ENCODE results near the gene COA3.

Gene COA3

GRCh38 chr17:42803074-42803883 is 4.8 kb upstream of the COA3 start:
- TF ChIP-seq, protein P1, sequence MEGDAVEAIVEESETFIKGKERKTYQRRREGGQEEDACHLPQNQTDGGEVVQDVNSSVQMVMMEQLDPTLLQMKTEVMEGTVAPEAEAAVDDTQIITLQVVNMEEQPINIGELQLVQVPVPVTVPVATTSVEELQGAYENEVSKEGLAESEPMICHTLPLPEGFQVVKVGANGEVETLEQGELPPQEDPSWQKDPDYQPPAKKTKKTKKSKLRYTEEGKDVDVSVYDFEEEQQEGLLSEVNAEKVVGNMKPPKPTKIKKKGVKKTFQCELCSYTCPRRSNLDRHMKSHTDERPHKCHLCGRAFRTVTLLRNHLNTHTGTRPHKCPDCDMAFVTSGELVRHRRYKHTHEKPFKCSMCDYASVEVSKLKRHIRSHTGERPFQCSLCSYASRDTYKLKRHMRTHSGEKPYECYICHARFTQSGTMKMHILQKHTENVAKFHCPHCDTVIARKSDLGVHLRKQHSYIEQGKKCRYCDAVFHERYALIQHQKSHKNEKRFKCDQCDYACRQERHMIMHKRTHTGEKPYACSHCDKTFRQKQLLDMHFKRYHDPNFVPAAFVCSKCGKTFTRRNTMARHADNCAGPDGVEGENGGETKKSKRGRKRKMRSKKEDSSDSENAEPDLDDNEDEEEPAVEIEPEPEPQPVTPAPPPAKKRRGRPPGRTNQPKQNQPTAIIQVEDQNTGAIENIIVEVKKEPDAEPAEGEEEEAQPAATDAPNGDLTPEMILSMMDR (IDR thresholded peaks at IDR 0.05; ENCODE audit: low read depth, low read length), result no peak
- peak in 1 of 2 donors; percentile 7 for DNase-seq (ENCODE audit: low read depth in 2 of 2)

GRCh38 chr17:42798011-42798382 is 507 bp downstream of the COA3 start:
- TF ChIP-seq, protein P1 (IDR thresholded peaks at IDR 0.05; ENCODE audit: low read depth, low read length), result no peak
- peak overlapping the region; percentile 88 to 93 for H3K4me3 ChIP-seq (replicated peaks in 1 of 2; ENCODE audit: low read depth in 2 of 2, low read length in 2 of 2)

More at GRCh38 chr17:42803074-42803883, 4.8 kb upstream of the COA3 start:
- H3K4me3 ChIP-seq (replicated peaks in 1 of 2; ENCODE audit: low read depth in 2 of 2, low read length in 2 of 2), result no peak overlapping the region

GRCh38 chr17:42797067-42798007 is 1.2 kb downstream of the COA3 start:
- TF ChIP-seq, protein P1 (IDR thresholded peaks at IDR 0.05; ENCODE audit: low read depth, low read length), result no peak
- peak in 1 of 2 donors; percentile 11 for DNase-seq (ENCODE audit: low read depth in 2 of 2)
- peak overlapping the region; percentile 88 to 93 for H3K4me3 ChIP-seq (replicated peaks in 1 of 2; ENCODE audit: low read depth in 2 of 2, low read length in 2 of 2)

More at GRCh38 chr17:42798011-42798382, 507 bp downstream of the COA3 start:
- peak in 1 of 2 donors; percentile 10 for DNase-seq (ENCODE audit: low read depth in 2 of 2)

GRCh38 chr17:42796066-42796758 is 2.3 kb downstream of the COA3 start:
- no peak for DNase-seq (ENCODE audit: low read depth in 2 of 2)
- no peak overlapping the region for H3K4me3 ChIP-seq (replicated peaks in 1 of 2; ENCODE audit: low read depth in 2 of 2, low read length in 2 of 2)
- TF ChIP-seq, protein P1 (IDR thresholded peaks at IDR 0.05; ENCODE audit: low read depth, low read length), result no peak

GRCh38 chr17:42795465-42795864 is 3.0 kb downstream of the COA3 start:
- TF ChIP-seq, protein P1 (IDR thresholded peaks at IDR 0.05; ENCODE audit: low read depth, low read length), result no peak
- no peak for DNase-seq (ENCODE audit: low read depth in 2 of 2)
- H3K4me3 ChIP-seq (replicated peaks in 1 of 2; ENCODE audit: low read depth in 2 of 2, low read length in 2 of 2), result no peak overlapping the region

- TF ChIP-seq, protein P1 (IDR thresholded peaks at IDR 0.05; ENCODE audit: low read depth, low read length), result no peak
- H3K4me3 ChIP-seq (replicated peaks in 1 of 2; ENCODE audit: low read depth in 2 of 2, low read length in 2 of 2), result no peak overlapping the region
- no peak for DNase-seq (ENCODE audit: low read depth in 2 of 2)
These were observed 3.4 kb downstream of the COA3 start for GRCh38 chr17:42795061-42795460.
